ENCODE measurements around the gene SLC44A2.
A peak's percentile ranks its signal among the peaks of the same experiment; 100 is the strongest.

SLC44A2 gene

GRCh38 chr19:10625762-10626138 lies 397 bp downstream of the SLC44A2 start:
- H3K4me3 ChIP-seq (replicated peaks in 1 of 2; ENCODE audit: low read depth in 2 of 2, low read length in 2 of 2), result peak overlapping the region; percentile 50 to 55
- no peak for DNase-seq (ENCODE audit: low read depth in 2 of 2)

GRCh38 chr19:10631874-10632273 lies 6.5 kb downstream of the SLC44A2 start:
- DNase-seq (ENCODE audit: low read depth in 2 of 2), result no peak
- TF ChIP-seq CTCF (IDR thresholded peaks at IDR 0.05; ENCODE audit: low read depth, low read length), result no peak
- no peak overlapping the region for H3K4me3 ChIP-seq (replicated peaks in 1 of 2; ENCODE audit: low read depth in 2 of 2, low read length in 2 of 2)

More at GRCh38 chr19:10625762-10626138, 397 bp downstream of the SLC44A2 start:
- no peak for TF ChIP-seq CTCF (IDR thresholded peaks at IDR 0.05; ENCODE audit: low read depth, low read length)

GRCh38 chr19:10634430-10634829 lies 9.1 kb downstream of the SLC44A2 start:
- H3K4me3 ChIP-seq (replicated peaks in 1 of 2; ENCODE audit: low read depth in 2 of 2, low read length in 2 of 2), result no peak overlapping the region
- DNase-seq (ENCODE audit: low read depth in 2 of 2), result no peak
- no peak for TF ChIP-seq CTCF (IDR thresholded peaks at IDR 0.05; ENCODE audit: low read depth, low read length)

GRCh38 chr19:10634963-10635362 lies 9.6 kb downstream of the SLC44A2 start:
- no peak overlapping the region for H3K4me3 ChIP-seq (replicated peaks in 1 of 2; ENCODE audit: low read depth in 2 of 2, low read length in 2 of 2)
- no peak for DNase-seq (ENCODE audit: low read depth in 2 of 2)
- no peak for TF ChIP-seq CTCF (IDR thresholded peaks at IDR 0.05; ENCODE audit: low read depth, low read length)

- H3K4me3 ChIP-seq (replicated peaks in 1 of 2; ENCODE audit: low read depth in 2 of 2, low read length in 2 of 2), result no peak overlapping the region
- TF ChIP-seq CTCF (IDR thresholded peaks at IDR 0.05; ENCODE audit: low read depth, low read length), result no peak
- DNase-seq (ENCODE audit: low read depth in 2 of 2), result no peak
Observed at GRCh38 chr19:10636304-10636972, 11.1 kb downstream of the SLC44A2 start.

GRCh38 chr19:10637894-10638293 lies 12.5 kb downstream of the SLC44A2 start:
- no peak for DNase-seq (ENCODE audit: low read depth in 2 of 2)
- no peak overlapping the region for H3K4me3 ChIP-seq (replicated peaks in 1 of 2; ENCODE audit: low read depth in 2 of 2, low read length in 2 of 2)
- TF ChIP-seq CTCF (IDR thresholded peaks at IDR 0.05; ENCODE audit: low read depth, low read length), result no peak

GRCh38 chr19:10639836-10640235 lies 14.5 kb downstream of the SLC44A2 start:
- no peak overlapping the region for H3K4me3 ChIP-seq (replicated peaks in 1 of 2; ENCODE audit: low read depth in 2 of 2, low read length in 2 of 2)
- no peak for DNase-seq (ENCODE audit: low read depth in 2 of 2)
- no peak for TF ChIP-seq CTCF (IDR thresholded peaks at IDR 0.05; ENCODE audit: low read depth, low read length)
